SK-N-SH (cell line): ENCODE data around the gene WBP2NL. TPM values are rescaled to one million over a fixed set of nuclear protein-coding genes. Genes with fewer than 3 reads are reported as not detected.

Experiments used
- CTCF ChIA-PET: fragments of 300-600, 350-600 bp; formaldehyde crosslinking; extraction: SDS; loops from one replicate; lab custom pipeline; 2021; lab: Yijun Ruan, JAX
- POLR2A ChIA-PET: fragments of 350-600 bp; sonication (Branson Sonifier 250); formaldehyde crosslinking; extraction: SDS; loops from one replicate; lab custom pipeline; 2020; ENCODE audit warnings: antibody characterized with exemption, inconsistent platforms; lab: Yijun Ruan, JAX
- DNase-seq: peaks from one replicate; pipeline ENCODE4 v3.0.0; 2012
- H2AFZ ChIP-seq: fragments of 200-600 bp; sonication (generic); 2 replicates; pipeline ENCODE4 v1.8.1; 2016; ENCODE audit warnings: antibody characterized with exemption, mild to moderate bottlenecking, low read depth
- H3F3A ChIP-seq: fragments of 200-600 bp; sonication (generic); replicated peaks from 2 replicates; pipeline ENCODE3; 2016; ENCODE audit warnings: antibody characterized with exemption, mild to moderate bottlenecking; ENCODE audit not compliant: insufficient read depth
- H3K27ac ChIP-seq, 2 experiments: fragments of 200-500 bp in 1 of 2; fragments of 200-600 bp in 1 of 2; sonication (Bioruptor generic) in 1 of 2; sonication (generic), shearing (Covaris generic) in 1 of 2; 2 replicates each; pipeline versions ENCODE4 v1.5.1 to v1.6.1; 2014 to 2016; ENCODE audit warnings: low read depth in 2 of 2, inconsistent platforms in 1 of 2, low read length in 1 of 2, mild to moderate bottlenecking in 1 of 2, mixed read lengths in 1 of 2
- H3K27me3 ChIP-seq: fragments of 200-600 bp; sonication (generic), shearing (Covaris generic); 2 replicates; pipeline ENCODE4 v1.6.1; 2016; ENCODE audit warnings: mixed run types; ENCODE audit not compliant: insufficient read depth
- H3K36me3 ChIP-seq, 2 experiments: fragments of 200-500 bp in 1 of 2; fragments of 200-600 bp in 1 of 2; sonication (Bioruptor generic) in 1 of 2; sonication (generic) in 1 of 2; replicated peaks in 1 of 2; 2 replicates each; pipeline versions ENCODE3 to v1.5.1; 2014 to 2016; ENCODE audit warnings: low read length in 1 of 2, mild to moderate bottlenecking in 1 of 2; ENCODE audit not compliant: insufficient read depth in 2 of 2, control insufficient read depth in 1 of 2
- H3K4me1 ChIP-seq, 2 experiments: fragments of 200-500 bp in 1 of 2; fragments of 200-600 bp in 1 of 2; sonication (Bioruptor generic) in 1 of 2; sonication (generic), shearing (Covaris generic) in 1 of 2; 2 replicates each; pipeline versions ENCODE4 v1.5.1 to v1.6.1; 2014 to 2016; ENCODE audit warnings: low read depth in 1 of 2, low read length in 1 of 2, mixed run types in 1 of 2; ENCODE audit not compliant: insufficient read depth in 2 of 2, control insufficient read depth in 1 of 2
- H3K4me2 ChIP-seq: fragments of 200-600 bp; sonication (generic), shearing (Covaris generic); 2 replicates; pipeline ENCODE4 v1.6.1; 2017; ENCODE audit warnings: mixed run types
- H3K4me3 ChIP-seq, 2 experiments: fragments of 200-500 bp in 1 of 2; fragments of 200-600 bp in 1 of 2; sonication (Bioruptor generic) in 1 of 2; sonication (generic), shearing (Covaris generic) in 1 of 2; 2 replicates each; pipeline versions ENCODE4 v1.5.1 to v1.8.1; 2014 to 2016; ENCODE audit warnings: low read depth in 2 of 2, inconsistent platforms in 1 of 2, low read length in 1 of 2, mild to moderate bottlenecking in 1 of 2, mixed read lengths in 1 of 2, moderate library complexity in 1 of 2
- H3K79me2 ChIP-seq: fragments of 200-600 bp; sonication (generic); 2 replicates; pipeline ENCODE4 v1.8.1; 2017; ENCODE audit warnings: mild to moderate bottlenecking; ENCODE audit not compliant: insufficient read depth
- H3K9ac ChIP-seq: fragments of 200-600 bp; sonication (generic); 2 replicates; pipeline ENCODE4 v1.6.1; 2017; ENCODE audit warnings: mixed run types
- H3K9me2 ChIP-seq: fragments of 200-600 bp; sonication (generic); 2 replicates; pipeline ENCODE4 v1.6.1; 2017; ENCODE audit warnings: mixed run types
- H3K9me3 ChIP-seq: fragments of 200-600 bp; sonication (generic); 2 replicates; pipeline ENCODE4 v1.6.1; 2017; ENCODE audit warnings: mixed run types, mild to moderate bottlenecking, moderate library complexity
- H4K20me1 ChIP-seq: fragments of 200-600 bp; sonication (generic); 2 replicates; pipeline ENCODE4 v1.6.1; 2017; ENCODE audit warnings: mild to moderate bottlenecking, mixed run types; ENCODE audit not compliant: insufficient read depth
- CHD2 ChIP-seq: fragments of 150-350 bp; IDR thresholded peaks from 2 replicates; pipeline ENCODE4 v1.6.1; 2018; ENCODE audit warnings: low read length; ENCODE audit not compliant: partially characterized antibody
- ELF1 ChIP-seq: IDR thresholded peaks from 2 replicates; pipeline ENCODE4 v1.4.0; 2012
- FOSL2 ChIP-seq: IDR thresholded peaks from 2 replicates; pipeline ENCODE4 v1.4.0; 2012; ENCODE audit warnings: low read depth, mild to moderate bottlenecking, moderate library complexity, borderline replicate concordance
- NFIC ChIP-seq: IDR thresholded peaks from 2 replicates; pipeline ENCODE4 v1.4.0; 2012; ENCODE audit warnings: borderline replicate concordance
- RCOR1 ChIP-seq: fragments of 150-350 bp; IDR thresholded peaks from 2 replicates; pipeline ENCODE4 v1.6.1; 2017; ENCODE audit warnings: antibody characterized with exemption, low read length
- RXRA ChIP-seq: IDR thresholded peaks from 2 replicates; pipeline ENCODE4 v1.4.0; 2012; ENCODE audit warnings: low read depth, mild to moderate bottlenecking, borderline replicate concordance
- TAF1 ChIP-seq: IDR thresholded peaks from 2 replicates; pipeline ENCODE4 v1.6.1; 2012; ENCODE audit warnings: low read depth, mild to moderate bottlenecking, low read length, moderate library complexity, borderline replicate concordance
- YY1 ChIP-seq: IDR thresholded peaks from 2 replicates; pipeline ENCODE4 v1.4.0; 2012; ENCODE audit warnings: low read depth, mild to moderate bottlenecking
- WGBS: methylation state at CpG from one replicate; pipeline ENCODE4 v1.1.6; 2017; ENCODE audit warnings: low lambda C conversion rate; 5-methylcytosine and 5-hydroxymethylcytosine counted together
- polyA plus RNA-seq, 3 experiments: library from polyadenylated mRNA; depleted of rRNA; stranded (reverse); fragments of >200 nt; gene quantifications; 2 replicates each; pipeline ENCODE4 v1.2.3, GENCODE V29; 2012
- TF ChIP-seq, protein P1 (sequence below): IDR thresholded peaks from 2 replicates; pipeline ENCODE4; 2012
- TF ChIP-seq, protein P2 (sequence below): fragments of 150-350 bp; IDR thresholded peaks from 2 replicates; pipeline ENCODE4 v1.6.1; 2016; ENCODE audit warnings: mild to moderate bottlenecking, low read depth, low read length

WBP2NL gene
- polyA plus RNA-seq, 1 of the 3 experiments (the other 2 are of a cell fraction) = 0.07 TPM

DNA sequence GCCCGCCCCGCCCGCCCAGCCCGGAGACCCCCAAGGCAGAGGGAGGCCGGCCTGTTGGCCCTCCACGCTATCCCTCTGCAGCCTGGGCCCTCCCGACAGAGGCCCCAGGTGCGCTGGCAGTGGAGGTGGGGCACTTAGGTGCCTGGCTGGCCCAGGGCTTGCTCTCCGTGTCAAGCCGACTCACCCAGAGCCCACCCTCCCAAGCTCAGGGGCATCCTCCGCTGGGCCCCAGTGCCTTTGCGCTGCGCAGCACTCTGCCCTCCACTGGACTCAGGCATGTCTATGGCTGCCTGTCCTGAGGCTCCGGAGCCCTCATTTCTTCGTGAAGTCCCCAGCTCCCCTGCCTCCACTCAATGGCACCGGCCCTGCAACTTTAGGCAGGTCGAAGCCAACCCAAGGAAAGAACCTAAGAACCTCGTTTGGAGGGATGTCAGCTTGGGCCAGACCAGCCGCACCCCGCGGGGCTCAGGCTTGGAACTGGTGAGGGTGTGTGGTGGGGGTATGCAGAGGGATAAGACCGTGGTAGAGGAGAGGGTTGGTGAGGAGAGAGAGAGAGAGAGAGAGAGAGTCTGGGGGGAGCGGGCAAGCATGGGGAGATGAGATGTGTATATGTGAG lies 40.5 kb upstream of the WBP2NL start:
- Histone ChIP-seq H3K9me2 (no peaks in the 10 kb centered on the region), H3K27me3 (no peaks in the 10 kb centered on the region), H3K79me2 (no peaks in the 10 kb centered on the region), H3K4me3 (peak overlapping the region in 1 of 2 experiments; percentile 50; a peak in 1 of 4 replicates), H4K20me1 (no peaks in the 10 kb centered on the region), H3K9me3 (no peaks in the 10 kb centered on the region), H3K9ac (no peak overlapping the region), H3K27ac (no peak overlapping the region), H3F3A (no peaks in the 10 kb centered on the region), H3K4me1 (peaks cover 0 to 9% of the 10 kb centered on the region in 2 experiments; a peak in 1 of 4 replicates), H3K4me2 (no peak overlapping the region), H2AFZ (no peak overlapping the region), H3K36me3 (no peaks in the 10 kb centered on the region)
- POLR2A ChIA-PET = no interaction called here
- CTCF ChIA-PET = interaction anchor here (0.8 to 1.1 kb wide), 2 partner anchors 11 to 389 kb away, joined by 3 to 6 read pairs; partner anchors contain the start of gene SEPTIN3
- 81% methylated on average over 8 of the region's 23 CpGs for WGBS
- DNase-seq = no peak
- TF ChIP-seq ELF1 (no peak), RXRA (no peak)
- TF ChIP-seq, protein P1, sequence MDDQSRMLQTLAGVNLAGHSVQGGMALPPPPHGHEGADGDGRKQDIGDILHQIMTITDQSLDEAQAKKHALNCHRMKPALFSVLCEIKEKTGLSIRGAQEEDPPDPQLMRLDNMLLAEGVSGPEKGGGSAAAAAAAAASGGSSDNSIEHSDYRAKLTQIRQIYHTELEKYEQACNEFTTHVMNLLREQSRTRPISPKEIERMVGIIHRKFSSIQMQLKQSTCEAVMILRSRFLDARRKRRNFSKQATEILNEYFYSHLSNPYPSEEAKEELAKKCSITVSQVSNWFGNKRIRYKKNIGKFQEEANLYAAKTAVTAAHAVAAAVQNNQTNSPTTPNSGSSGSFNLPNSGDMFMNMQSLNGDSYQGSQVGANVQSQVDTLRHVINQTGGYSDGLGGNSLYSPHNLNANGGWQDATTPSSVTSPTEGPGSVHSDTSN = no peak

DNA sequence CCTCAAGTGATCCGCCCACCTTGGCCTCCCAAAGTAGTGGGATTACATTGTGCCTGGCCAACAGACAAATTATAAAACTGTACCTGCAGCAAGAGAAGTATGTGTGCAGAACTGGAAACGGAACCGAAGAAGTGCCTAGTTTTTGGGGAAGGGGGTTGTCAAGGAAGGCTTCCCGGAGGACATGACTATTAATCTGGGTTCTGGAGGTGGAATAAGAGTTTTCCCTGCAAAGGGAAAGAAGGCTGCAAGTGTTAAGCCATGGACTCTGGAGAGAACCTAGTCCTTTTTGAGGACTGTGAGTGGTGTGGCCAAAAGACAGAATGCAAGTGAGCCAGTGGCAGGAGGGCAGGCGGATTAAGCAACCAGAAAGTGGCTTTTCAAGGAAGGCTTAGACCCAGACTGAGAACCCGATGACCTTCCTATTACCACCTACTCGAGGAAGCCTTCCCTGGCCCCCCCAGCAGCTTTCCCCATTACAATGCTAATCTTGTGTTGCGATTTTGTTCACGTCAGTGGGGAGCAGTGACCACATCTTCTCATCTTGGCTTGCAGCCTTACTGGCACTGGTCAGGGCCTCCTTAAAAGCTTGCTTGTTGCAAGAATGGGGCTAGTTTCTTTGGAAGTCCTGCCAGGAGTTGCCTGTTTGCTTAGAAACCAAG lies 35.0 kb upstream of the WBP2NL start:
- no peak for DNase-seq
- ChIA-PET POLR2A (no interaction called here), CTCF (no interaction called here)
- TF ChIP-seq FOSL2 (no peak), TAF1 (no peak), YY1 (no peak), NFIC (no peak)
- no peak overlapping the region for H2AFZ ChIP-seq
- H3K79me2 ChIP-seq = no peaks in the 10 kb centered on the region
- no peaks in the 10 kb centered on the region for H3K9me2 ChIP-seq
- no peak overlapping the region for H3K27ac ChIP-seq
- H3K36me3 ChIP-seq = no peaks in the 10 kb centered on the region
- H3K27me3 ChIP-seq = no peaks in the 10 kb centered on the region
- no peaks in the 10 kb centered on the region for H3K9me3 ChIP-seq
- WGBS = 87% methylated on average over 5 of the region's 9 CpGs
- H3K4me1 ChIP-seq = peaks cover 0 to 9% of the 10 kb centered on the region in 2 experiments; a peak in 1 of 4 replicates
- H3F3A ChIP-seq = no peaks in the 10 kb centered on the region
- no peaks in the 10 kb centered on the region for H4K20me1 ChIP-seq
- H3K9ac ChIP-seq = no peak overlapping the region
- no peak overlapping the region for H3K4me3 ChIP-seq
- H3K4me2 ChIP-seq = no peak overlapping the region

DNA sequence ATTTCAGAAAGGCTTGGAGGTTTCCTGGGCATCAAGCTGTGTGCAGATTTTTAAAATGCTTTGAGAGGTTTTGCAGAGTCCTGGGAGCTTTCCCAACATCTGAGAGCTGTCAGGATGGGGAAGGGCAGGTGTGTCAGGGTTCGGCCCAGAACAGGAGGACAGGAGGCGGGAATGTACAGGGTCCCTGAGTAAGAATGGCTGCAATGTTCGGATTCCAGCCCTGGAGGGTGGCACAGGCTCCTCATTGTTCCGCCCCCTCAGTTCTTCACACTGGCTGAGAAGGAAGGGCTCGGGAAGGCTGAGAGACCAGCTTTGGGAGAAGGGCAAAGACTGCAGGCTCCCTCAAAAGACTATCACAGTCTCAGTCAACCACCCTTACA lies 34.5 kb upstream of the WBP2NL start:
- no peak overlapping the region for H3K4me3 ChIP-seq
- H2AFZ ChIP-seq = no peak overlapping the region
- no peak overlapping the region for H3K4me2 ChIP-seq
- H3K27me3 ChIP-seq = no peaks in the 10 kb centered on the region
- H3K27ac ChIP-seq = no peak overlapping the region
- ChIA-PET POLR2A (no interaction called here), CTCF (no interaction called here)
- peaks cover 0 to 13% of the 10 kb centered on the region in 2 experiments; a peak in 1 of 4 replicates for H3K4me1 ChIP-seq
- no peaks in the 10 kb centered on the region for H4K20me1 ChIP-seq
- no CpG with 5 or more reads among the region's 5 CpGs for WGBS
- H3K79me2 ChIP-seq = no peaks in the 10 kb centered on the region
- H3K9ac ChIP-seq = no peak overlapping the region
- DNase-seq = no peak
- H3K36me3 ChIP-seq = no peaks in the 10 kb centered on the region
- no peaks in the 10 kb centered on the region for H3F3A ChIP-seq
- no peaks in the 10 kb centered on the region for H3K9me3 ChIP-seq
- TF ChIP-seq, protein P2, sequence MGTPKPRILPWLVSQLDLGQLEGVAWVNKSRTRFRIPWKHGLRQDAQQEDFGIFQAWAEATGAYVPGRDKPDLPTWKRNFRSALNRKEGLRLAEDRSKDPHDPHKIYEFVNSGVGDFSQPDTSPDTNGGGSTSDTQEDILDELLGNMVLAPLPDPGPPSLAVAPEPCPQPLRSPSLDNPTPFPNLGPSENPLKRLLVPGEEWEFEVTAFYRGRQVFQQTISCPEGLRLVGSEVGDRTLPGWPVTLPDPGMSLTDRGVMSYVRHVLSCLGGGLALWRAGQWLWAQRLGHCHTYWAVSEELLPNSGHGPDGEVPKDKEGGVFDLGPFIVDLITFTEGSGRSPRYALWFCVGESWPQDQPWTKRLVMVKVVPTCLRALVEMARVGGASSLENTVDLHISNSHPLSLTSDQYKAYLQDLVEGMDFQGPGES = no peak
- TF ChIP-seq RCOR1 (no peak), CHD2 (no peak)
- H3K9me2 ChIP-seq = no peaks in the 10 kb centered on the region
